HG02798 (cell line): ENCODE results near the gene CARS2.
A peak's percentile ranks its signal among the peaks of the same experiment; 100 is the strongest.
"Not testable (repeated sequence)": the region's sequence is repeated elsewhere in the genome, so short reads cannot be mapped to it uniquely, and the experiment has no call there.

Source experiments
- ATAC-seq: cut with Tn5 transposase; IDR thresholded peaks from one replicate; pipeline ENCODE4 v1.9.1; 2021; ENCODE audit warnings: mild to moderate bottlenecking; ENCODE audit not compliant: unreplicated experiment, poor library complexity

Gene CARS2

GRCh38 chr13:110684388-110685056, 21.4 kb downstream of the CARS2 start:
- no peak for ATAC-seq

DNA sequence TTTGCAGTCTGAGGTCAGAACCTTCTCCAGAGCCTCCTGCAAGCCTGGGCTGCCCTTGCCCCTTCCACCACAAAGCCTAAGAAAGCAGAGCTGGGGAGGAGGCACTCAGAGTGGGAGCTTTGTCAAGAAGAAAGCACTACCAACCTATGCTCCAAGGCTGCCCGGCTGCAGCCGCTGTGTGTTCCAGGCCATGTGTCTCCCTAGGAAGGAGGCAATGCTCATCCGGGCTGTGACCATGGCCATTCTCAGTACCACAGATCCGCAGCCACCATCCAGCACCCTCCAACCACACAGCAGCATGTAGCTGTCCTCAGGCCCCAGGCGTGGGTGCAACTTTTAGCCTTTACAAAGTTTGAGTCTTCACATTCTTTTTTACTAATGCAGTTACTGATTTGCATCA, 22.0 kb downstream of the CARS2 start:
- no peak for ATAC-seq

GRCh38 chr13:110683203-110683883, 22.6 kb downstream of the CARS2 start:
- ATAC-seq, result peak; percentile 53

DNA sequence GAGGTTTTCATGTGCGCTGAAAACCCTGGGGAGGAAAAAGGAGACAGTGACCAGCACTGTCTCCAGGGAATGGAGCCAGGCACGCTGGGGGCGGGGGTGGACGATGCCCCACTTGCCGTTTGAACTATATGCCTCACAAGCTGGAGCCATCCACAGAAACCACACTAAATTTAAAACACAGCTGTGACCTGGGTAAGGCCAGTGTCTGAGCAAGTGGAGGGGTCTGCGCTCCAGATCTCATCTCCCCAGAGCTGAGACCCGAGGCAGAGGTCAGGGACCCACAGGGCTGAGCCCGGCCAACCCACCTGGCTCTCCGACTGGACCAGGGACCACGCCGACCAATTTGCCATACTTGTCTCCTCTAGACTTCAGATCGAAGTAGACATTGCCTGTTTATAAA, 23.2 kb downstream of the CARS2 start:
- no peak for ATAC-seq

- ATAC-seq, result no peak
Measured at GRCh38 chr13:110681868-110682550, 23.9 kb downstream of the CARS2 start.

DNA sequence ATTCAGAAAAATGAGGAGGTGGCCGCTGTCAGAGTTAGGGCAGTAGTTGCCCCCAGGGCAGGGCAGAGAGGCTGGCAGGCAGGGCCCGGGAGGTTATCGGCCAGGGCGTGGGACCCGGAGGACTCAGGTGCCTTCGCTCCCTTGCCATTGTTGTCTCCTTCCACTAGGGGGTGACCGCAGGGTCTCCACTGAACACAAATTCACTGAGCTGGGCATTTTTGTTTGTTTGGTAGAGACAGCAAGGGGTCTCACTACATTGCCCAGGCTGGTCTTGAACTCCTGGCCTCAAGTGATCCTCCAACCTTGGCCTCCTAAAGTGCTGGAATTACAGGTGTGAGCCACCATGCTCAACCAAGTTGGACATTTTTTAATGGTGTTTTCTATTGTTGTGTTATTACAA, 25.1 kb downstream of the CARS2 start:
- no peak for ATAC-seq

DNA sequence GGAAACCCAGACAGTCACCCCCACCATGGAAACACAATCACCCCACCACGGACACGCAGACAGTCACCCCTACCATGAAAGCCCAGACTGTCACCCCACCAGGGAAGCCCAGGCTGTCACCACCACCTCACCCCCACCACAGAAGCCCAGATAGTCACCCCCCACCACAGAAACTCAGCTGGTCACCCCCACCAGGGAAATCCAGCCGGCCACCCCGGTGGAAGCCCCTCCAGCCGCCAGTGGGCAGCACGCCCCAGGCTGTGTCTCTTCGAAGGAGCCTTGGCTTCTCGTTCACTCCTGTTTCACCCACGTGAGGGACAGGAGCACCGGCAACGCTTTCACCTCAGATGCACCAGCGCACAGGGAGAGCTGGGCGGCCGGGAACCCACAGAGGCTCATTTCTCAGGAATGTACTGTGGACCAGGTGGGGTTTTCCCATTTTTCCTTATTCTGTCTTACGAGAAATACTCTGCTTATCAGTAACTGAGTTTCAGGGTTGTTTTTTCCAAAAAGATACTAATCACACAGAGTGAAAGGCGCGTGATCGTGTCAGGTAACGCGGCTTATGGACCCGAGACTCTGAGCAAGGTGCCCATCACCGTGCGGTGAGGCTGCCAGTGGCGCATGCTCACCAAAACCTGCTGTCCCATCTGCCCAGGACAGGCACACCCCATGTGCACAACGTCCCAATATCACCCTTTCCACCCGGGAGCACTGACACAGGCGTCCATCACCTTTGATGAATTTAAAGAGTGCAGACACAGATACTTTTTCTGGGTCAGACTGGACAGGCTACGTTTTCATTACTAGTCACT, 28.0 kb downstream of the CARS2 start:
- no peak for ATAC-seq

GRCh38 chr13:110676595-110677587, 29.0 kb downstream of the CARS2 start:
- ATAC-seq, result peak; percentile 68

DNA sequence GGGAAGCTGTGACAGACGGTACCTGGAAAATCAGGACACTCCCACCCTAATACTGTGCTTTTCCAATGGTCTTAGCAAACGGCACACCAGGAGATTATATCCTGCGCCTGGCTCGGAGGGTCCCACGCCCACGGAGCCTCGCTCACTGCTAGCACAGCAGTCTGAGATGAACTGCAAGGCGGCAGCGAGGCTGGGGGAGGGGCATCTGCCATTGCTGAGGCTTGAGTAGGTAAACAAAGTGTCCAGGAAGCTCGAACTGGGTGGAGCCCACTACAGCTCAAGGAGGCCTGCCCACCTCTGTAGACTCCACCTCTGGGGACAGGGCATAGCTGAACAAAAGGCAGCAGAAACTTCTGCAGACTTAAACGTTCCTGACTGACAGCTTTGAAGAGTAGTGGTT, 36.1 kb downstream of the CARS2 start:
- ATAC-seq, result not testable (repeated sequence)

- no peak for ATAC-seq
Measured at GRCh38 chr13:110669036-110669435, 36.9 kb downstream of the CARS2 start.

- ATAC-seq, result no peak
Measured at GRCh38 chr13:110666255-110666533, 39.7 kb downstream of the CARS2 start.

- no peak for ATAC-seq
Measured at GRCh38 chr13:110665491-110666254, 40.2 kb downstream of the CARS2 start.

- no peak for ATAC-seq
Measured at GRCh38 chr13:110664673-110665072, 41.2 kb downstream of the CARS2 start.

GRCh38 chr13:110664041-110664440, 41.9 kb downstream of the CARS2 start:
- no peak for ATAC-seq

GRCh38 chr13:110663491-110663890, 42.4 kb downstream of the CARS2 start:
- ATAC-seq, result no peak

- no peak for ATAC-seq
Measured at GRCh38 chr13:110662777-110663443, 43.0 kb downstream of the CARS2 start.

GRCh38 chr13:110662091-110662490, 43.8 kb downstream of the CARS2 start:
- ATAC-seq, result no peak

- no peak for ATAC-seq
Measured at GRCh38 chr13:110661256-110661655, 44.7 kb downstream of the CARS2 start.
